HepG2 (cell line): ENCODE measurements around the gene STAT4.

Experiments used
- KAT2B ChIP-seq: fragments of 150-350 bp; IDR thresholded peaks from 2 replicates; pipeline ENCODE4 v1.6.1; 2014; ENCODE audit warnings: low read depth, low read length, borderline replicate concordance
- MED13 ChIP-seq: sonication (generic); formaldehyde crosslinking; IDR thresholded peaks from 2 replicates; pipeline ENCODE4 v1.5.0; 2020; ENCODE audit warnings: missing genetic modification reagents
- MEIS2 ChIP-seq: sonication (generic); formaldehyde crosslinking; IDR thresholded peaks from 2 replicates; pipeline ENCODE4 v1.9.0; 2021; ENCODE audit warnings: mild to moderate bottlenecking, missing genetic modification reagents
- SAFB2 ChIP-seq: sonication (generic); formaldehyde crosslinking; IDR thresholded peaks from 2 replicates; pipeline ENCODE4 v1.5.1; 2020; ENCODE audit warnings: missing genetic modification reagents, low read depth, mild to moderate bottlenecking, borderline replicate concordance
- ZNF274 ChIP-seq: sonication (generic); formaldehyde crosslinking; IDR thresholded peaks from 2 replicates; pipeline ENCODE4 v1.5.1; 2020; ENCODE audit warnings: mild to moderate bottlenecking, missing genetic modification reagents
- ZNF562 ChIP-seq: sonication (generic); formaldehyde crosslinking; IDR thresholded peaks from 2 replicates; pipeline ENCODE4 v1.8.0; 2022; ENCODE audit warnings: missing genetic modification reagents, borderline replicate concordance
- ZNF570 ChIP-seq: sonication (generic); formaldehyde crosslinking; IDR thresholded peaks from 2 replicates; pipeline ENCODE4 v1.4.0; 2020; ENCODE audit warnings: mild to moderate bottlenecking, missing genetic modification reagents, borderline replicate concordance
- ZNF747 ChIP-seq: sonication (generic); formaldehyde crosslinking; IDR thresholded peaks from 2 replicates; pipeline ENCODE4 v1.8.1; 2023; ENCODE audit warnings: missing genetic modification reagents, mild to moderate bottlenecking, borderline replicate concordance
- TF ChIP-seq, protein P1 (sequence below): sonication (generic); formaldehyde crosslinking; IDR thresholded peaks from 2 replicates; pipeline ENCODE4 v1.9.0; 2021; ENCODE audit warnings: missing genetic modification reagents, borderline replicate concordance

DNA sequence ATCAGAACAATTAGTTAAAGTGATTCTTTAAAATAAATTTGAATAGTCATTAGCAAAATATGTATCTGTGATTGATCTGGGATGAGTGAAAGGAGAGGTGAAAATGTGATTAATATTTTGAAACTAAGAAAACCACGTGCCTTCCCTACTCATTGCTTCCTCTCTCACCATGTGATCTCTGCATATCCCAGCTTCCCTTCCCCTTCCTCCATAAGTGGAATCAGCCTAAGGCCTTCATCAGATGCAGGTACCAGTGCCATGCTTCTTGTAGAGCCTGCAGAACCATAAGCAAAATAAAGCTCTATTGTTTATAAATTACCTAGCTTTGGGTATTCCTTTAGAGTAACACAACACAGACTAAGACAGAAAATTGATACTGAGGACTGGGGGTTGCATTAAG, 125.7 kb downstream of the STAT4 start:
- TF ChIP-seq MEIS2 (CRISPR knock-in tag) (no peak), ZNF747 (CRISPR knock-in tag) (no peak), KAT2B (no peak), ZNF570 (CRISPR knock-in tag) (no peak), MED13 (CRISPR knock-in tag) (no peak), ZNF274 (CRISPR knock-in tag) (no peak), SAFB2 (CRISPR knock-in tag) (no peak), ZNF562 (no peak)
- TF ChIP-seq, protein P1, sequence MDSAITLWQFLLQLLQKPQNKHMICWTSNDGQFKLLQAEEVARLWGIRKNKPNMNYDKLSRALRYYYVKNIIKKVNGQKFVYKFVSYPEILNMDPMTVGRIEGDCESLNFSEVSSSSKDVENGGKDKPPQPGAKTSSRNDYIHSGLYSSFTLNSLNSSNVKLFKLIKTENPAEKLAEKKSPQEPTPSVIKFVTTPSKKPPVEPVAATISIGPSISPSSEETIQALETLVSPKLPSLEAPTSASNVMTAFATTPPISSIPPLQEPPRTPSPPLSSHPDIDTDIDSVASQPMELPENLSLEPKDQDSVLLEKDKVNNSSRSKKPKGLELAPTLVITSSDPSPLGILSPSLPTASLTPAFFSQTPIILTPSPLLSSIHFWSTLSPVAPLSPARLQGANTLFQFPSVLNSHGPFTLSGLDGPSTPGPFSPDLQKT (CRISPR knock-in tag), result no peak
